Endothelial cell of umbilical vein (primary cell): ENCODE results near the gene TSEN2. TPM values are rescaled to one million over a fixed set of nuclear protein-coding genes. Genes with fewer than 3 reads are reported as not detected.

Source experiments
- BruUV-seq: library from RNA; stranded (reverse); fragments of 400-500 nt; replicated peaks from 2 replicates; lab custom pipeline; 2021; lab: Mats Ljungman, UMichigan
- CTCF ChIA-PET: fragments of 300-600, 350-600 bp; sonication (Branson Sonifier 250); formaldehyde crosslinking; loops from one replicate; lab custom pipeline; 2021; ENCODE audit warnings: antibody characterized with exemption, inconsistent platforms; lab: Charles Lee
- POLR2A ChIA-PET: fragments of 300-600, 350-600 bp; sonication (Branson Sonifier 250); formaldehyde crosslinking; loops from one replicate; lab custom pipeline; 2021; ENCODE audit warnings: antibody characterized with exemption, inconsistent platforms; lab: Charles Lee
- DNase-seq: peaks from one replicate; pipeline ENCODE4 v3.0.0-alpha.2; 2011; ENCODE audit warnings: low read depth, low spot score
- FAIRE-seq: peaks from 2 replicates; lab custom pipeline; 2011; peaks lifted over from hg19 to GRCh38; lab: Jason Lieb, UNC
- H2AFZ ChIP-seq: 2 replicates; pipeline ENCODE4 v1.6.0; 2012; ENCODE audit warnings: low read depth, low read length, control low read depth, inconsistent platforms
- H3K27ac ChIP-seq: 2 replicates; pipeline ENCODE4 v1.5.1; 2011; ENCODE audit warnings: low read depth, mild to moderate bottlenecking, control low read depth, low read length, moderate library complexity; ENCODE audit not compliant: insufficient read depth
- H3K27me3 ChIP-seq, 2 experiments: 2 replicates each; pipeline versions ENCODE4 v1.6.0 to v1.6.1; 2011; ENCODE audit warnings: low read length in 2 of 2, mixed read lengths in 1 of 2; ENCODE audit not compliant: control insufficient read depth in 2 of 2, insufficient read depth in 2 of 2
- H3K36me3 ChIP-seq, 2 experiments: 2 replicates in 1 of 2; 3 replicates in 1 of 2; pipeline ENCODE4 v1.5.1; 2011; ENCODE audit warnings: low read length in 2 of 2, mild to moderate bottlenecking in 1 of 2, moderate library complexity in 1 of 2; ENCODE audit not compliant: control insufficient read depth in 2 of 2, insufficient read depth in 2 of 2; ENCODE audit errors: extremely low read depth in 1 of 2
- H3K4me1 ChIP-seq: 3 replicates; pipeline ENCODE4 v1.5.1; 2011; ENCODE audit warnings: mild to moderate bottlenecking, low read length; ENCODE audit not compliant: control insufficient read depth, insufficient read depth; ENCODE audit errors: extremely low read depth
- H3K4me2 ChIP-seq: 2 replicates; pipeline ENCODE4 v1.6.1; 2011; ENCODE audit warnings: low read length, control low read depth, mixed read lengths; ENCODE audit not compliant: insufficient read depth
- H3K4me3 ChIP-seq, 3 experiments: fragments of 200-600 bp in 1 of 3; sonication (generic), shearing (Covaris generic) in 1 of 3; replicated peaks in 1 of 3; 2 replicates each; pipeline ENCODE4 v1.5.1; 2011 to 2016; ENCODE audit warnings: control low read depth in 3 of 3, low read length in 3 of 3, mild to moderate bottlenecking in 2 of 3, inconsistent platforms in 1 of 3, low read depth in 1 of 3, moderate library complexity in 1 of 3; ENCODE audit not compliant: insufficient read depth in 1 of 3
- H3K79me2 ChIP-seq: 2 replicates; pipeline ENCODE4 v1.6.0; 2012; ENCODE audit warnings: low read length, inconsistent platforms; ENCODE audit not compliant: control insufficient read depth, insufficient read depth
- H3K9ac ChIP-seq: replicated peaks from 2 replicates; pipeline ENCODE3; 2011; ENCODE audit warnings: low read length, control low read depth; ENCODE audit not compliant: insufficient read depth; ENCODE audit errors: extremely low read depth
- H3K9me1 ChIP-seq: replicated peaks from 3 replicates; pipeline ENCODE4 v1.6.0; 2011; ENCODE audit warnings: mild to moderate bottlenecking, low read length; ENCODE audit not compliant: control insufficient read depth, insufficient read depth; ENCODE audit errors: extremely low read depth
- H3K9me3 ChIP-seq: replicated peaks from 2 replicates; pipeline ENCODE4 v1.5.1; 2012; ENCODE audit warnings: low read length, inconsistent platforms; ENCODE audit not compliant: control insufficient read depth, insufficient read depth
- H4K20me1 ChIP-seq: replicated peaks from 2 replicates; pipeline ENCODE3; 2011; ENCODE audit warnings: mild to moderate bottlenecking, low read length; ENCODE audit not compliant: control insufficient read depth, insufficient read depth; ENCODE audit errors: extremely low read depth
- CTCF ChIP-seq, 2 donors: IDR thresholded peaks; 1 replicate in 1 of 2; 2 replicates in 1 of 2; pipeline ENCODE4 v1.5.1; 2011; ENCODE audit warnings: low read length in 2 of 2, mild to moderate bottlenecking in 2 of 2, moderate library complexity in 2 of 2, control low read depth in 1 of 2, inconsistent platforms in 1 of 2, low read depth in 1 of 2; ENCODE audit not compliant: insufficient read depth in 1 of 2; ENCODE audit errors: extremely low read depth in 1 of 2
- GATA2 ChIP-seq: IDR thresholded peaks from 2 replicates; pipeline ENCODE4 v1.7.0; 2011; ENCODE audit warnings: low read depth, mild to moderate bottlenecking, moderate library complexity, mixed read lengths, low read length; ENCODE audit not compliant: insufficient read length, insufficient read depth
- JUN ChIP-seq: IDR thresholded peaks from 2 replicates; pipeline ENCODE4 v1.6.1; 2011; ENCODE audit warnings: borderline replicate concordance, low read depth; ENCODE audit not compliant: insufficient read length, insufficient read depth
- POLR2A ChIP-seq: IDR thresholded peaks from 2 replicates; pipeline ENCODE4 v1.6.1; 2012; ENCODE audit warnings: low read depth, mild to moderate bottlenecking, control low read depth, low read length
- POLR2AphosphoS5 ChIP-seq: IDR thresholded peaks from 2 replicates; pipeline ENCODE4 v1.6.1; 2012; ENCODE audit warnings: low read depth, mild to moderate bottlenecking, control low read depth, low read length, moderate library complexity; ENCODE audit not compliant: insufficient read depth
- dilution Hi-C: fragments of 300-500 bp; cut with MboI; formaldehyde crosslinking; loops from one replicate; pipeline ENCODE4 v1.15.0; 2019; ENCODE audit warnings: low sequenced_read_pairs; ENCODE audit not compliant: extremely low pct_ligation_motif_present
- intact Hi-C: fragments of 100-400 bp; cut with micrococcal nuclease; formaldehyde crosslinking; loops from one replicate; pipeline ENCODE4 v1.10.0; 2022
- polyA plus RNA-seq, 4 experiments: library from polyadenylated mRNA; depleted of rRNA in 3 of 4; stranded (reverse) in 3 of 4; unstranded in 1 of 4; fragments of >200 nt; gene quantifications; 2 replicates each; pipeline versions ENCODE4 v1.2.1 to v1.2.3, GENCODE V29; 2011 to 2012; ENCODE audit warnings: missing spikeins in 1 of 4
- total RNA-seq: library from RNA; stranded (reverse); gene quantifications from 2 replicates; pipeline ENCODE4 v1.2.3, GENCODE V29; 2021

The TSEN2 gene
- total and polyA plus RNA-seq, 2 donors (not counting 3 experiments of a cell fraction or from before 2014, with no cell fraction given) = 8.3 to 12.1 TPM

- H3K27ac ChIP-seq = no peak overlapping the region
- no peak overlapping the region for H2AFZ ChIP-seq
- no peaks in the 10 kb centered on the region for H3K36me3 ChIP-seq
- no peaks in the 10 kb centered on the region for H3K9me1 ChIP-seq
- intact Hi-C loops = no loop called here
- H4K20me1 ChIP-seq = no peaks in the 10 kb centered on the region
- no peak overlapping the region for H3K4me3 ChIP-seq
- no peak for TF ChIP-seq JUN
- TF ChIP-seq GATA2 = no peak
- no peak for TF ChIP-seq CTCF (IDR thresholded peaks at IDR 0.05; ENCODE audit: extremely low read depth in 1 of 2, insufficient read depth in 1 of 2, low read depth in 1 of 2, low read length in 2 of 2)
- TF ChIP-seq POLR2A = no peak
- TF ChIP-seq POLR2AphosphoS5 = no peak
- CTCF ChIA-PET = no interaction called here
- no peaks in the 10 kb centered on the region for H3K9me3 ChIP-seq
- dilution Hi-C loops = no loop called here
- BruUV-seq = no TSS peak
- FAIRE-seq (no peak), DNase-seq (no peak)
- POLR2A ChIA-PET = no interaction called here
- H3K4me1 ChIP-seq = no peaks in the 10 kb centered on the region
- H3K27me3 ChIP-seq = no peaks in the 10 kb centered on the region
- no peak overlapping the region for H3K4me2 ChIP-seq
- no peak overlapping the region for H3K9ac ChIP-seq
- no peaks in the 10 kb centered on the region for H3K79me2 ChIP-seq
These were observed 39.5 kb upstream of the TSEN2 start for GRCh38 chr3:12444582-12445471.
